Loucy (cell line): ENCODE data around the gene LGR5.
A peak's percentile ranks its signal among the peaks of the same experiment; 100 is the strongest.

Experiments
- H2AFZ ChIP-seq: fragments of 200-600 bp; sonication (generic); 2 replicates; pipeline ENCODE4 v1.6.0; 2016; ENCODE audit warnings: antibody characterized with exemption, mild to moderate bottlenecking, low read length, moderate library complexity
- H3F3A ChIP-seq: fragments of 200-600 bp; 2 replicates; pipeline ENCODE4 v1.6.0; 2016; ENCODE audit warnings: antibody characterized with exemption, low read depth, mild to moderate bottlenecking
- H3K27me3 ChIP-seq: fragments of 200-600 bp; sonication (generic); 2 replicates; pipeline ENCODE4 v1.6.1; 2014; ENCODE audit warnings: low read length, mild to moderate bottlenecking; ENCODE audit not compliant: insufficient read depth, poor library complexity, severe bottlenecking
- H3K36me3 ChIP-seq: fragments of 200-600 bp; sonication (generic); 2 replicates; pipeline ENCODE4 v1.6.1; 2016; ENCODE audit warnings: low read length; ENCODE audit not compliant: insufficient read depth
- H3K4me1 ChIP-seq: fragments of 200-600 bp; sonication (generic); 2 replicates; pipeline ENCODE4 v1.5.1; 2014; ENCODE audit warnings: low read length, mild to moderate bottlenecking; ENCODE audit not compliant: insufficient read depth, poor library complexity, severe bottlenecking
- H3K4me2 ChIP-seq: fragments of 200-600 bp; sonication (generic); 2 replicates; pipeline ENCODE4 v1.6.0; 2014; ENCODE audit warnings: antibody characterized with exemption, low read length, low read depth, mild to moderate bottlenecking; ENCODE audit not compliant: poor library complexity, severe bottlenecking
- H3K4me3 ChIP-seq: fragments of 200-600 bp; sonication (generic); 2 replicates; pipeline ENCODE4 v1.5.1; 2014; ENCODE audit warnings: low read length, mild to moderate bottlenecking, mixed read lengths; ENCODE audit not compliant: poor library complexity, severe bottlenecking
- H3K79me2 ChIP-seq: fragments of 200-600 bp; sonication (generic); 2 replicates; pipeline ENCODE4 v1.6.1; 2014; ENCODE audit warnings: low read length; ENCODE audit not compliant: insufficient read depth
- H3K9ac ChIP-seq: fragments of 200-600 bp; sonication (generic); 2 replicates; pipeline ENCODE4 v1.6.0; 2014; ENCODE audit warnings: mild to moderate bottlenecking, low read depth, low read length, moderate library complexity; ENCODE audit not compliant: poor library complexity, severe bottlenecking
- H3K9me2 ChIP-seq: fragments of 200-600 bp; sonication (generic); replicated peaks from 2 replicates; pipeline ENCODE4 v1.6.1; 2016; ENCODE audit warnings: low read depth, low read length, mixed read lengths
- H3K9me3 ChIP-seq: fragments of 200-600 bp; sonication (generic); 2 replicates; pipeline ENCODE4 v1.6.1; 2014; ENCODE audit warnings: mild to moderate bottlenecking, antibody characterized with exemption, low read length, low read depth; ENCODE audit not compliant: insufficient read depth
- H4K20me1 ChIP-seq: fragments of 200-600 bp; sonication (generic); 2 replicates; pipeline ENCODE4 v1.6.0; 2014; ENCODE audit warnings: antibody characterized with exemption, low read length, mild to moderate bottlenecking; ENCODE audit not compliant: insufficient read depth, poor library complexity, severe bottlenecking
- EZH2phosphoT487 ChIP-seq: fragments of 200-600 bp; IDR thresholded peaks from 2 replicates; pipeline ENCODE4 v1.6.1; 2018; ENCODE audit warnings: antibody characterized with exemption, mild to moderate bottlenecking, moderate library complexity, borderline replicate concordance
- TF ChIP-seq, protein P1 (sequence below): fragments of 200-600 bp; sonication (generic); conservative IDR thresholded peaks from 2 replicates; pipeline ENCODE4 v1.5.1; 2014; ENCODE audit warnings: mild to moderate bottlenecking, antibody characterized with exemption, low read length

The LGR5 gene

DNA sequence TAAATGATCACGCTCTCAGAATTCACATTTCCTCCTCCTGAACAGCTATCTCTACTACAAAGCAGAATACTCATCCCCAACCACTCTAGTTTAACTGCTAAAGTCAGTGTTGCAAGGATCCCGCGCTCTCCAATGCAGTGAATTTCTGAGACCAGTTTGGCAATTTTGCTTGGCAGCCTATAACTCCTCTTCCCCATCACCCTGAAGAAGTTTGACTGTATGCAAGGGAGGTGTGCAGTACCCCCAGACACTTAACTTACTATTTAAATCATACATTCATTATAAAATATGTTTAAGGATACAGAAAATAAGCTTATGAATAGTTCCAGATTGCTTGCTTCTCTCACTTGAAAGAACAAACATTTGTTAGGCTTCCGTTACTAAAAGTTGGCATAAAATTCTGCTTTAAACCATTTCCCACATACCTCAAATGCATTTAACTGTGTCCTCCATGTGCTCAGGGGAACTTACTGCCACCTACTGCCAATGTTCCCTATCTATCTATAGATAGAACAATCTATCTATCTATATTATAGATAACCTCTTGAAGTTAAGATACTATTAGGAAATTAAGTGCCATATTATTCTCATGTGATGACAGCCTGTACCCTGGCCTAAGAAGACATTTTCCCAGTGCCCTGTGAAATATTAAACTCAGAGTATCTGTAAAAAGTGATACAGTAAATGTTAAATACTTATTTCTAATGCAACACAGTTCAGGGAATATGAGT is 2.4 kb downstream of the LGR5 start:
- Histone ChIP-seq H3F3A (no peaks in the 10 kb centered on the region), H3K4me1 (no peaks in the 10 kb centered on the region), H3K36me3 (no peaks in the 10 kb centered on the region), H2AFZ (no peak overlapping the region), H3K9me2 (no peaks in the 10 kb centered on the region), H3K4me2 (no peak overlapping the region), H3K79me2 (no peaks in the 10 kb centered on the region), H3K9ac (no peak overlapping the region), H4K20me1 (no peaks in the 10 kb centered on the region), H3K9me3 (peaks cover 7% of the 10 kb centered on the region; the same call in 1 of the 2 replicates), H3K27me3 (no peaks in the 10 kb centered on the region), H3K4me3 (no peak overlapping the region)
- TF ChIP-seq EZH2phosphoT487 = no peak
- TF ChIP-seq, protein P1, sequence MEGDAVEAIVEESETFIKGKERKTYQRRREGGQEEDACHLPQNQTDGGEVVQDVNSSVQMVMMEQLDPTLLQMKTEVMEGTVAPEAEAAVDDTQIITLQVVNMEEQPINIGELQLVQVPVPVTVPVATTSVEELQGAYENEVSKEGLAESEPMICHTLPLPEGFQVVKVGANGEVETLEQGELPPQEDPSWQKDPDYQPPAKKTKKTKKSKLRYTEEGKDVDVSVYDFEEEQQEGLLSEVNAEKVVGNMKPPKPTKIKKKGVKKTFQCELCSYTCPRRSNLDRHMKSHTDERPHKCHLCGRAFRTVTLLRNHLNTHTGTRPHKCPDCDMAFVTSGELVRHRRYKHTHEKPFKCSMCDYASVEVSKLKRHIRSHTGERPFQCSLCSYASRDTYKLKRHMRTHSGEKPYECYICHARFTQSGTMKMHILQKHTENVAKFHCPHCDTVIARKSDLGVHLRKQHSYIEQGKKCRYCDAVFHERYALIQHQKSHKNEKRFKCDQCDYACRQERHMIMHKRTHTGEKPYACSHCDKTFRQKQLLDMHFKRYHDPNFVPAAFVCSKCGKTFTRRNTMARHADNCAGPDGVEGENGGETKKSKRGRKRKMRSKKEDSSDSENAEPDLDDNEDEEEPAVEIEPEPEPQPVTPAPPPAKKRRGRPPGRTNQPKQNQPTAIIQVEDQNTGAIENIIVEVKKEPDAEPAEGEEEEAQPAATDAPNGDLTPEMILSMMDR = 0 out of 2 replicates have a peak, but pooled peaks have one; percentile 7

DNA sequence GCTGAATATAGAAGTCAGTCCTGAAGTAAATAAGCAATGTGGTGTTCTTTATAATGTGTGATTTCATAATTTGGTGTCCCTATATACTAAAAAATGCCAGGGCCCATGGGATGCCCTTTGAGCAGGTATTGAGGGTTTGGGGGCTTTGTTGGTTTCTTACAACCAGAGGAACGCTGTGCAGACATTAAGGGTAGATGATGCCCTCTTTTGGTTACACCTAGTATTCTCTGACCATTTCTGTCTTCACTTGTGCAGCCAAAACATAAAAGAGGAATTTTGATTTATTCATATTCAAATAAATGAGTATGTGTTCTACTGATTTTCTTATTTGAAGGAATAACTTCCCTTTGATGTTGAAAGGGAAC is 3.0 kb downstream of the LGR5 start:
- Histone ChIP-seq H3K27me3 (no peaks in the 10 kb centered on the region), H3K36me3 (no peaks in the 10 kb centered on the region), H3K4me2 (no peak overlapping the region), H3K9me3 (peaks cover 6% of the 10 kb centered on the region; the same call in 1 of the 2 replicates), H2AFZ (no peak overlapping the region), H3K79me2 (no peaks in the 10 kb centered on the region), H3K9ac (no peak overlapping the region), H3K9me2 (no peaks in the 10 kb centered on the region), H3K4me3 (no peak overlapping the region), H3F3A (no peaks in the 10 kb centered on the region), H4K20me1 (no peaks in the 10 kb centered on the region), H3K4me1 (no peaks in the 10 kb centered on the region)
- TF ChIP-seq, protein P1 = 0 out of 2 replicates have a peak, but pooled peaks have one; percentile 22
- no peak for TF ChIP-seq EZH2phosphoT487

DNA sequence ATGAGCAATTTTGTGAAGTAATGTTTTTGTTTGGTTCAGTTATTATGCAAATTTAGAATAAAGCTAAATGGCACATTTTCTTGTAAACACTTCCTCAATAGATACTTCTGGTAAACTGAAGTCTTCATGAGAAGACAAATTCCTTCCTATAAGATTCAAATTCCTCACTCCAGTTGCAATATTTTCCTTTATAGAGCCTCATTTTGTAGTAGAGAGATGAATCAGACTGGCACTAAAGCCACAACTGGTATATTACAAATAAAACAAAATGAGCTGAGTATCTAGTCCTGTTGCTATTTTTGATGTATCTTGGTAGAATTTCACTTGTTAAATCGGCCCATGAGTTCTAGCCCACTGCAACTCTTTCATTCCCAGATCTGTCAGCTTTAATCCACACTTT is 5.5 kb downstream of the LGR5 start:
- H4K20me1 ChIP-seq = no peaks in the 10 kb centered on the region
- peaks cover 17% of the 10 kb centered on the region for H3K4me1 ChIP-seq
- H3K79me2 ChIP-seq = no peaks in the 10 kb centered on the region
- TF ChIP-seq, protein P1 = no peak
- no peak for TF ChIP-seq EZH2phosphoT487
- no peak overlapping the region for H3K9ac ChIP-seq
- H2AFZ ChIP-seq = no peak overlapping the region
- no peaks in the 10 kb centered on the region for H3K36me3 ChIP-seq
- no peaks in the 10 kb centered on the region for H3K27me3 ChIP-seq
- no peaks in the 10 kb centered on the region for H3K9me3 ChIP-seq
- H3K4me2 ChIP-seq = no peak overlapping the region
- no peaks in the 10 kb centered on the region for H3F3A ChIP-seq
- H3K4me3 ChIP-seq = no peak overlapping the region
- H3K9me2 ChIP-seq = no peaks in the 10 kb centered on the region
